ENCODE results near the gene SLIT3.
A peak's percentile ranks its signal among the peaks of the same experiment; 100 is the strongest.

The SLIT3 gene

GRCh38 chr5:168817591-168817990, 483.3 kb downstream of the SLIT3 start:
- no peaks in the 10 kb centered on the region for H3K36me3 ChIP-seq (ENCODE audit: insufficient read depth, low read length)
- no peaks in the 10 kb centered on the region for H3K9me2 ChIP-seq (replicated peaks; ENCODE audit: low read depth, low read length)

GRCh38 chr5:168816661-168817060, 484.3 kb downstream of the SLIT3 start:
- no peak for TF ChIP-seq EZH2phosphoT487 (IDR thresholded peaks at IDR 0.05; ENCODE audit: borderline replicate concordance)
- TF ChIP-seq CTCF (conservative IDR thresholded peaks at IDR 0.05; ENCODE audit: low read length) = no peak
- Histone ChIP-seq H3K36me3 (ENCODE audit: insufficient read depth, low read length) (no peaks in the 10 kb centered on the region), H3K4me1 (ENCODE audit: insufficient read depth, low read length, poor library complexity, severe bottlenecking) (peaks cover 24% of the 10 kb centered on the region), H3K4me2 (ENCODE audit: low read depth, low read length, poor library complexity, severe bottlenecking) (no peak overlapping the region), H3K27me3 (ENCODE audit: insufficient read depth, low read length, poor library complexity, severe bottlenecking) (no peaks in the 10 kb centered on the region), H3K79me2 (ENCODE audit: insufficient read depth, low read length) (no peaks in the 10 kb centered on the region), H2AFZ (ENCODE audit: low read length) (no peak overlapping the region), H3K4me3 (ENCODE audit: low read length, poor library complexity, severe bottlenecking) (no peak overlapping the region), H4K20me1 (ENCODE audit: insufficient read depth, low read length, poor library complexity, severe bottlenecking) (no peaks in the 10 kb centered on the region), H3K9me2 (replicated peaks; ENCODE audit: low read depth, low read length) (no peaks in the 10 kb centered on the region), H3F3A (ENCODE audit: low read depth) (no peaks in the 10 kb centered on the region), H3K9me3 (ENCODE audit: insufficient read depth, low read depth, low read length) (no peaks in the 10 kb centered on the region), H3K9ac (ENCODE audit: low read depth, low read length, poor library complexity, severe bottlenecking) (no peak overlapping the region)

More at GRCh38 chr5:168817591-168817990, 483.3 kb downstream of the SLIT3 start:
- TF ChIP-seq CTCF (conservative IDR thresholded peaks at IDR 0.05; ENCODE audit: low read length) (no peak), EZH2phosphoT487 (IDR thresholded peaks at IDR 0.05; ENCODE audit: borderline replicate concordance) (no peak)
- no peaks in the 10 kb centered on the region for H4K20me1 ChIP-seq (ENCODE audit: insufficient read depth, low read length, poor library complexity, severe bottlenecking)
- no peak overlapping the region for H2AFZ ChIP-seq (ENCODE audit: low read length)
- H3K27me3 ChIP-seq (ENCODE audit: insufficient read depth, low read length, poor library complexity, severe bottlenecking) = no peaks in the 10 kb centered on the region
- no peak overlapping the region for H3K9ac ChIP-seq (ENCODE audit: low read depth, low read length, poor library complexity, severe bottlenecking)
- peaks cover 24% of the 10 kb centered on the region for H3K4me1 ChIP-seq (ENCODE audit: insufficient read depth, low read length, poor library complexity, severe bottlenecking)
- H3K4me2 ChIP-seq (ENCODE audit: low read depth, low read length, poor library complexity, severe bottlenecking) = no peak overlapping the region
- H3K79me2 ChIP-seq (ENCODE audit: insufficient read depth, low read length) = no peaks in the 10 kb centered on the region
- no peak overlapping the region for H3K4me3 ChIP-seq (ENCODE audit: low read length, poor library complexity, severe bottlenecking)
- H3F3A ChIP-seq (ENCODE audit: low read depth) = no peaks in the 10 kb centered on the region
- no peaks in the 10 kb centered on the region for H3K9me3 ChIP-seq (ENCODE audit: insufficient read depth, low read depth, low read length)

GRCh38 chr5:168813184-168813968, 487.6 kb downstream of the SLIT3 start:
- no peaks in the 10 kb centered on the region for H4K20me1 ChIP-seq (ENCODE audit: insufficient read depth, low read length, poor library complexity, severe bottlenecking)
- no peaks in the 10 kb centered on the region for H3K79me2 ChIP-seq (ENCODE audit: insufficient read depth, low read length)
- peaks cover 12% of the 10 kb centered on the region for H3K4me1 ChIP-seq (ENCODE audit: insufficient read depth, low read length, poor library complexity, severe bottlenecking)
- H3K9me2 ChIP-seq (replicated peaks; ENCODE audit: low read depth, low read length) = no peaks in the 10 kb centered on the region
- no peaks in the 10 kb centered on the region for H3K36me3 ChIP-seq (ENCODE audit: insufficient read depth, low read length)
- H3F3A ChIP-seq (ENCODE audit: low read depth) = no peaks in the 10 kb centered on the region
- H2AFZ ChIP-seq (ENCODE audit: low read length) = no peak overlapping the region
- peak overlapping the region; percentile 40 for H3K4me2 ChIP-seq (ENCODE audit: low read depth, low read length, poor library complexity, severe bottlenecking)
- no peak overlapping the region for H3K9ac ChIP-seq (ENCODE audit: low read depth, low read length, poor library complexity, severe bottlenecking)
- no peaks in the 10 kb centered on the region for H3K27me3 ChIP-seq (ENCODE audit: insufficient read depth, low read length, poor library complexity, severe bottlenecking)
- no peaks in the 10 kb centered on the region for H3K9me3 ChIP-seq (ENCODE audit: insufficient read depth, low read depth, low read length)
- no peak for TF ChIP-seq EZH2phosphoT487 (IDR thresholded peaks at IDR 0.05; ENCODE audit: borderline replicate concordance)
- TF ChIP-seq CTCF (conservative IDR thresholded peaks at IDR 0.05; ENCODE audit: low read length) = no peak
- H3K4me3 ChIP-seq (ENCODE audit: low read length, poor library complexity, severe bottlenecking) = no peak overlapping the region

Measured in Loucy (cell line).